T-helper 22 cell (primary cell): ENCODE data around the gene PFDN6.

Experiments used
- DNase-seq: peaks from one replicate; pipeline ENCODE4 v3.0.0-alpha.2; 2020; ENCODE audit warnings: low read depth

PFDN6 gene

GRCh38 chr6:33317419-33317668 lies 27.9 kb downstream of the PFDN6 start:
- no peak for DNase-seq

GRCh38 chr6:33317669-33318425 lies 28.4 kb downstream of the PFDN6 start, which contains the start of gene ZBTB22:
ZBTB22 (minus strand) TSS chr6:33317744; CDS start chr6:33316916, 828 bp downstream.
- DNase-seq = peak; percentile 93

- DNase-seq = no peak
Observed at GRCh38 chr6:33318426-33319073, 29.1 kb downstream of the PFDN6 start.

GRCh38 chr6:33319939-33320314 lies 30.5 kb downstream of the PFDN6 start:
- DNase-seq = no peak

- no peak for DNase-seq
Observed at GRCh38 chr6:33320315-33321181, 31.1 kb downstream of the PFDN6 start.

GRCh38 chr6:33321227-33321626 lies 31.8 kb downstream of the PFDN6 start:
- DNase-seq = no peak

- no peak for DNase-seq
Observed at GRCh38 chr6:33323623-33323948, 34.2 kb downstream of the PFDN6 start.

- no peak for DNase-seq
Observed at GRCh38 chr6:33324125-33324524, 34.7 kb downstream of the PFDN6 start.

GRCh38 chr6:33329058-33329457 lies 39.7 kb downstream of the PFDN6 start:
- DNase-seq = no peak

GRCh38 chr6:33330736-33331135 lies 41.3 kb downstream of the PFDN6 start:
- DNase-seq = no peak

GRCh38 chr6:33333666-33334065 lies 44.3 kb downstream of the PFDN6 start:
- DNase-seq = no peak

- DNase-seq = no peak
Observed at GRCh38 chr6:33335916-33336315, 46.5 kb downstream of the PFDN6 start.

- DNase-seq = no peak
Observed at GRCh38 chr6:33336495-33336894, 47.1 kb downstream of the PFDN6 start.

GRCh38 chr6:33339193-33339592 lies 49.8 kb downstream of the PFDN6 start:
- no peak for DNase-seq
